Activated CD4-positive, alpha-beta T cell treated with anti-CD3 and anti-CD28 coated beads, Interleukin-2, amount 50 U/mL, for 1 hour (primary cell): Measurements from ENCODE around the gene ITM2C.

Source experiments
- DNase-seq: peaks from one replicate; pipeline ENCODE4 v3.0.0-alpha.2; 2020

Gene ITM2C

DNA sequence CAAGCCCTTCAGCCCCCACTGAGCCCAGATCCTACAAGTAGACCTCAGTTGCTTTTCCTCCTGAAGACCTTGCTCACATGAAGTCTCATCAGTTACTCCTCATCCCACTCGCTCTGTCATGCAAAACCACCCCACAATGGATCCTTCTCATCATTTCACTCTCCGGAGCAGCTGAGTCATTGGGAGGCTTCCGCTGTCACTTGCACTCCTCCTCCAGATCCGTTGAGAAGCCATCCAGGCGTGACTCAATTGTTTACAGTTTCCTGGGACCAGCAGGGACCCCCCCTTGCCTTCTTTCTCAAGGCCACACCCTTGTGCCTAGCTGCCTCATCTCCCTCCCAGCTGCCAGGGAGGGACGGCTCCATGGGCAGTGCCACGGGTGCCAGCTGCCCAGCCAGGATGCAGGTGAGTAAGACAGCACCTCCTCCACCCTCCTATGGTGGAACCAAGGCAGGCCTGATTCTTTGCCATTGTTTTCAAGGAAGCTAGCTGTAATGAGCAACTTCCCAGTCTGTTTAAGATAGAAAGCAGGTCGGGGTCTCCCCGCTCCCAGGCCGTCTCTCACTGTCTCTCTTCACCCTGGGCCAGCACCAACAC lies 44.0 kb downstream of the ITM2C start:
- no peak for DNase-seq

DNA sequence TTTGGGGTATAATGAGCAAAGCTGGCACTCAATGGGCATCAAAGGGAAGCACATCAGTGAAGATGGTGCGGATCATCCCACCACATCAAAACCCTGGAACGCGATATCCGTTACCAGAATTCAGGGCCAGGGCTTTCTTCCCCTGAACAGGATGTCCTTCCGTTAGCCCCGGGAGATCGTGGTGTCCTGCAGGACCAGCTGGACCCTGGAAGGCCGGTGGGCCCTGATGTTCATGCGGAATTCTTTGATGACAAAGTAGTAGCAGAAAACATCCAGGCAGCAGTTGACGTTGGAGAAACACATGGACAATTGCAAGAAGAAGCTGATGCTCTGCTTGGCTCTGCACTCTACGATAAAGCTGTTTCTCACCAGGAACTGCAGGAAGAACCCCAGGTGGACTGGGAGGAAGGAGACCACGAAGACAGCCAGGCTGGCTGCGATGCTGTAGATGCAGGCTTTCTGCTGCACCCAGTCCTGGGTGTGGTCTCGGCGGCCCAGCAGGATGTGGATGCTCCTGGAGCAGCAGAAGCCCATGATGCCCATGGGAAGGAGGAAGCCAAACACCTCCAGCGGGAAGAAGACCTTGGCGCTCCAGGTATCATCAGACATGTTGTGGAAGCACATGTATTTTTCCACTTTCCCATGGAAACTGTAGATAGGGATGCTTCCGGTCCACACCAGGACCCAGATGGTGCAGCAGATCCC lies 45.3 kb downstream of the ITM2C start:
- no peak for DNase-seq

DNA sequence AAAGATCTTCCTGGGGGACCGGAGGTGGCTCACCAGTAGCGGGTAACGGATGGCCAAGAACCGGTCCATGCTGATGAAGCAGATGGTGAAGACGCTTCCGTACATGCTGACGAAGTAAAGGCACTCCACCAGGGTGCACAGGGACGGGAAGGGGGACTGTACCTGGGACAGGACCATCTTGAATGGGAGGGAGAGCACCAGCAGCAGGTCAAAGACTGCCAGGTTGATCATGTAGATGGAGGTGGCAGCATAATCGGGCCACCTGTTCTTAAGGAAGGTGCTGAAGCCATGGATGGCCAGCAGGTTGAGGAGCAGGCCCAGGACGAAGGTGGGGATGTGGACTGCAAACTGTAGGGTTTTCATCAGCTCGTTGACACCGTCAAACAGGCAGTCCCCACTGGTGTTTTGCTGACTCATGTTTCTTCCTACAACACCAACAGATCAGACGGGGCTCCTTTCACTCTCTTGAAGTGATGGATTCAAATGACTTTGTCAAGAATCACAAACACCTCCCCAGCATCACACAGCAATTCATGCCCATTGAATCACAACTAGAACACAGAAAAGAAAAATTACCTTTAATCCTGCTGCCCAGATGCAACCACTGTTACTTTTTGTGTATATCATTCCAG lies 45.9 kb downstream of the ITM2C start:
- DNase-seq, result no peak

DNA sequence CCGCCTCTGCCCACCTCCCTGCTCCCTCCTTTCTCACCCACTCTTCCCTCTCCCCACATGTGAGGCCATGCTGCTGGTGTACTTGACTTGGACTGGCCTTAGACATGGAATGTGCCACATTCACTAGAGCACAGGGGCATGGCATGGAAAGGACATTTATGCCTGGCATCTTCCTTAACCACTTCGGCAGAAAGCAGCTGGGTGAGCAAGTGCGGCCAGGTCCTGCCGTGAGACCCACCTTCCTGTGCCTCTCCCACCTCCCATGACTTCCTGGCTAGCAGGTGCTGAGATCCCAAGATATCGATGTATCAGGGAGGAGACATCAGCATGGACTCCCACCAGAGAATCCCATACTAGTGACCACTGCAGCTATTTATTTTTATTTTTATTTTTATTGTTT lies 47.3 kb downstream of the ITM2C start:
- no peak for DNase-seq

DNA sequence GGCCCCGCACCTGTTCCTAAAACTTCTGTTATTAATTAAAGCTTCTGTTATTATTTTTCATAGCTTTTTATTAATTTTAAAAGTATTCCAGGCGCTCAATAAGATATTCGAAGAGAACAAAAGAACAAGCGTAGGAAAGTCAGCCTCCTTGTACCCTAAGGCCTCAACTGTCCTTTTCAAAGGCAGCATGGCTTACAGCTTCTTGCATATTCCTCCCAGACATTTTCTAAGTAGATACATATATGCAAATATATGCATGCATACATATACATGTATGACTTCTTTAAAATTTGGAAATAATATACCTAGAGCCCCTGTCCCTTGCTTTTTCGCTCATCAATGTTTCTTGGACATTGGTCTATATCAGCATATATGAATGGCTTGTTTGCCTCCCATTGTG lies 48.0 kb downstream of the ITM2C start:
- DNase-seq, result no peak

DNA sequence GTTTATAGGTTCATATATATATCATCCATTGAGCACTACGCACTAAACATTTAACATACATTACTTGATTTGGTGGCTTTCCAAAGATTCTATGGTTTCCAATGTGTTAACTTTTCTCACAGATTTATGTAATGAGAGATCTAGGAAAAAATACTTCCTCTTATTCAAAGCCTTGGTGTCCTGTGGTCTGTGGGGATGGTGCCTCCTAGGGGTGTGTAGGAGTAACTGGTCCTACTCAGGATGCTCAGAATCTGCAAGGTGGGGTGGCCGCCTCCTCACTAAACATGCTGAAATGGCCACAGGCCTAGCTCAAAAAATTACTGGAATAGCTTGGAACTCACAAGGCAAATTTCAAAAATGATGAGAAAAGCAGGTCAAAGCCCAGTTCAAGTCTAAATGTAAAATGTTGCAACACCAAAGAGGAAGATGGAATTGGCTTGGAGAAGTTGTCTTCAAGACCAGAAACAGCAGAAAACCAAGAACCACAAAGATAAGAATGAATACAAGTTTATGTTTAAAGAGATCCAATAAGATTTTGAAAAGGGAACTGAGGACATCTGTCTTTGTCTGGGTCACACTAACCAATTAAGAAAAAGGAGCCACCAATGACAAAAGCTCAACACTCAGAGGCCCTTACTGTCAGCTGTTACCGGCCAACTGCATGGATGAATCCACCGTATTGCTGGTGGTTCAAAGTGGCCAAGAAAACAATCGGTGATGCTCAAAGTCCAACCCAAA lies 48.8 kb downstream of the ITM2C start:
- no peak for DNase-seq

DNA sequence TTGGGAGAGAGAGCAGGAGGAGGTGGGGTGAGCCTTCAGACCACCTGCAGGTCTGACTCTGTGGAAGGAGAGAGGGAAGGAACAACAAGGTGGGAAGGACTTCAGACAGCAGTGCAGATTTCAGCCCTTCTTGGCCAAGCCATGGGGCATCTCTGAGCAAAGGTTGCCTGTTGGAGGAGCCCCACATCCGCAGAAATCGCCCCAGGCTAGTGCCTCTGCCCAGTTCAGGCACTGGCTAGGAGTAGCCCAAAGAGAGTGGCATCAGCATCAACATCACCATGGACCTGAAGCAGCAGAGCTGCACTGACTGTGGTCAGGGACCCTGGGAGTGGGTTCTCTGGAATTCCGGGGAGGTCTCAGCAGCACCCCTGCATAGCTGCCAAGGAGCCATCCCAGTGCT lies 50.1 kb downstream of the ITM2C start:
- DNase-seq, result no peak

DNA sequence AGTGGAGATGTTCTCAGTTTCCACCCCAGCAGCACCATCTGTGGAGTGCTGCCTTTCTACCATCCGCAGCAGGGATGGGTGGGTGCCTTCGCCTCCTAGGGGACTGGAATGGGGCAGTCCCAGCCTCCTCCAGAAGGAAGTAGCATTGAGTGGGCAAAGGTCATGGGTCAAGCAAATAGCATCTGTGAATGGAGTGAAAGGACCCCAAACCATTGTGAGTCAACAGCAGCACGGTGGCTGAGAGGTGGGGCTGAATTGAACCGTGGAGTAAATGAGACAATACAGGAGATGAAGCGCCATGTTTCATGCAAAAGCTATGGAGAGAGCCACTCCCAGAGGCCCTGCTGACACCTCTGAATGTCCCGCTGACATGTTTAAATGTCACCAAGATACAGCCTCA lies 50.6 kb downstream of the ITM2C start:
- no peak for DNase-seq

DNA sequence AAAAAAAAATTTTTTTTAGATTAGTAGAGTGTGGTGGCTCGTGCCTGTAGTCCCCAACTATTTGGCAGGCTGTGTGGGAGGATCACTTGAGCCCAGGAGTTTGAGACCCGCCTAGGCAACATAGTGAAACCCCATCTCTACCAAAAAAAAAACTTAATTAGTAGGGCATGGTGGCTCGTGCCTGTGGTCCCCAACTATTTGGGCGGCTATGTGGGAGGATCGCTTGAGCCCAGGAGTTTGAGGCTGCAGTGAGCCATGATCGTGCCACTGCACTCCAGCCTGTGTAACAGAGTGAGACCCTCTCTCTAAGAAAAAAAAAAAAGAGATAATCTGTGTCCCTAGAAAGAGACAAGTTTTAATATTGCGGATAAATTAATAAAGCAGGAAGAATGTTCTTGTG lies 51.5 kb downstream of the ITM2C start:
- no peak for DNase-seq

DNA sequence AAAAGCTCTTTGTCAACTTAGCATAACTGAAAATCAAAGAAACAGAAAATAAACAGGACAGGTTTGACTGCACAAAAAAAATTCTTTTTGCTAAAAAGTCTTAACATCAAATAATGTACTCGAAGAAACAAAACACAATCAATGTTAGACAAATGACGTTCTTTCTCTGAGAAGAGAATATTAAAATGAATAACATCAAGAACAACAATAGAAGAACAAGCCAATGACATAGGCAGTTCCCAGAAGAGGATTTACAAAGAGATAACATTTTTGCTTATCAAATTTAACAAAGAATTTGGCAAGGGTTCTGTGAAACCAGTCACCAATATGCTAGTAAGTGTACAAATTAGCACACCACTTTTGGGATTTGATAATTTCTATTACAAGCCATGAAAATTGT lies 54.5 kb downstream of the ITM2C start:
- DNase-seq, result no peak

DNA sequence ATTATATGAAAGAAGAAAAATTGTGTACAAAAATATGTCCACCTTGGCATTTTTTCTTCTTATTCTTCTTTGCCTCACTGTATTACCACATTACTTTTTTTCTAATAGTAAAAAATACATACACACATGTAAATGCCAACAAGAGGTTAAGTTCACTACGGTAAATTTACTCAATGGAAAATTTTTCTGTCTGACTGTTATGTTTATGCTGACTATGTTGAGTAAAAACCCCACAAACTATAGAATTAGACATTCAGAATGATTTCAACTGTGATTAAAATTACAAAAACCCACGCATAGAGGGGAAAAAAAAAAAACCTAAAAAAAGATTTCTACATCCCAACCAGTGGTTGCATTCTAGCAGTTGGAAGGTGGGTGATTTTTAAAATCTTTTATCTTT lies 54.9 kb downstream of the ITM2C start:
- no peak for DNase-seq

DNA sequence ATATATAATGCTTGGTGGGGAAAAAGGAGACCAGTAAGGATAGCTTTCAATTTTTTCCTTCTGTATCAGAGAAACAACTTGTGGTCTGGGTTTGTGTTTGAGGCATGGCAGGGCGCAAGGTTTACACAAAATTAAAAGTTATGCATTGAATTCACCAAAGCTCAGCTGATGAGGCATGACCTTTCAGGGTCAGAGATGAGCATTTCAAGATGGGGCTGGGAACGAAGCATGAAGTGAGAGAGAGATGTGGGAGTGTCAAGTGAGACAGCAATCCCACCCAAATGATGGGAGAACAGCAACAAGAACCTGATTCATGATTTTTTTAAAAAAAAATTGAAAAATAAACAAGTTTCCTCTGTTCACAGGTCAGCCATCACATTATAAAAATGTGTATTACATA lies 55.4 kb downstream of the ITM2C start:
- DNase-seq, result no peak

DNA sequence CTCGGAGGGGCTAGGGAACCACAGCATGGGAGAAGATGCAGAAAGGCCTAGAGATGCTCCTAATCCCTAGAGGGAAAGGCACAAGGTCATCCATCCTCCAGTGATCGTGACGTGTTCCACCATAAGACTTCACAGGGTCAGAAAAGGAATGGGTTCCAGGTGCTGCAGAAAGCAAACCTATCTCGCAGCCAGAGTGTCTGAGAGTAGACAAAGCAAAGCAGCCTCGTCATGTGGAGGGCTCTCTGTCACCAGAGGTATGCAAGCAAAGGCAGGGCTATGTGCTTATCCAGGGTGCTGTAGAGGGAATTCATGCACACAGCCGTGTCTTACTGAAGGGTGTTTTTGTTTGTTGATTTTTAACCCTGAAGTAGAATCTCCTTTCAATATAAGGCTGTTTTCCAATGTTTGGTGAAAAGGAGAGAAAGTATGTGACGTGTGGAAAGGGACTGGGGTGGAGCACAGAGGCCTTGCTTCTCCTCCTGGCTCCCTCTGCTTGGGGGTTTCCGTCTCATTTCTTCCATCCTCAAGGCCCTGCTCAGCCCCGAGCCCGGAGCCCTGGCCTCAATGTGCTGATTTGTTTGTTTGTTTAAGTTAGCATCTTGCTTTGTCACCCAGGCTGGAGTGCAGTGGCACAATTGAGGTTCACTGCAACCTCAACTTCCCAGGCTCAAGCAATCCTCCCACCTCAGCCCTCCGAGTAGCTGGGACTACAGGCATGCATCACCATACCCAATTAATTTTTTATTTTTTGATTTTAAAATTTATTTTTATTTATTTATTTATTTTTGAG lies 57.3 kb downstream of the ITM2C start:
- DNase-seq, result no peak

DNA sequence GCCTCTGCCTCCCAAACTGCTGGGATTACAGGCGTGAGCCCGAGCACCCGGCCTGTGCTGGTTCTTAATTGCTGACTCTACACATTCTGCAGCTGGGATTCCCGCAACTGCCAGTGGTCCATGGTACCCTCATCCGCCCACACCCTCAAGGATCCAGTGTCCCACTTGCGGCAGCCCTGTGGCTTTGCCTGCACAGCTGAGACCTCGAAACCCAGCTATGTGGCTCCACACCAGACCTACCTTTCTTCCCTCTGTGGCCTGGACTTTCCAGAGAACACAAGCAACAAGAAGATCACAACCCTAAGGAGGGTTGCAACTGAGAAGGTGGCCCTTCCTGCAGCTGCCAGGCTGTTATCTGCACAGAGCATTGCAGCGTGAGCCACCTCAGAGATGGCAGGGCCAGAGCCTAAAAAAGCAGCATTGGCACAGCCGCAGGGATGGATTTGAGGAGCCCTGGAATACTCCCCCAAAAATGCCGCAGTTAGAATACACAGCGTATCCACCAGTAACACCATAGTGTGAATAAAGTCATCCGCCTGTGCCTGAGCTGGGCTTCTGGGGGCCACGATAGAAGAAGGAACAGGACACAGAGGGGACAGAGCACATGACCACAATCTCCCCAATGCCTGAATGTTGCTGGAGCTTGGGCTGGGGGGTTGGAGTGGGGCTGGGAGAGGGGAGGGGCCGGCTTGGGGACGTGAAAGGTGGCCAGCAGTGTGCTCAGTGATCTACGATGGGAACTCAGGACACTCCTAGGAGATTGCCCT lies 58.4 kb downstream of the ITM2C start:
- no peak for DNase-seq

DNA sequence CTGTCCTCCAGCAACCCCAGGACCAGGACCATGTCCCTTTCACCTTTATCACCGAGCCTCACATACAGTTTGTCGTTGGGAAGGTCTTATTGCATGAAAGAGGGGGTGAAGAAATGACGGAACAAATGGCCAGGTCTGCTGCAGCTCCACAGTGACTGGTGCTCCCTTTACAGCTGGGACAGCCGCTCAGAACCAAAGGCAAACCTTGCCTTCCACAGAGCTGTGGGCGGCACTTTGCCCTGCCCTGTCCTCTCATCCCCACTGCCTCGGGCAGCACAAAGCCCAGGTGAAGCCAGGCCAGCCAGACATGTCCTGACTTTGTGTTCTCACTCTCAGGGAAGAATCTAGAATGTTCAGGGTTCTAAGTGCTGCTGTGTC lies 59.3 kb downstream of the ITM2C start:
- DNase-seq, result no peak

DNA sequence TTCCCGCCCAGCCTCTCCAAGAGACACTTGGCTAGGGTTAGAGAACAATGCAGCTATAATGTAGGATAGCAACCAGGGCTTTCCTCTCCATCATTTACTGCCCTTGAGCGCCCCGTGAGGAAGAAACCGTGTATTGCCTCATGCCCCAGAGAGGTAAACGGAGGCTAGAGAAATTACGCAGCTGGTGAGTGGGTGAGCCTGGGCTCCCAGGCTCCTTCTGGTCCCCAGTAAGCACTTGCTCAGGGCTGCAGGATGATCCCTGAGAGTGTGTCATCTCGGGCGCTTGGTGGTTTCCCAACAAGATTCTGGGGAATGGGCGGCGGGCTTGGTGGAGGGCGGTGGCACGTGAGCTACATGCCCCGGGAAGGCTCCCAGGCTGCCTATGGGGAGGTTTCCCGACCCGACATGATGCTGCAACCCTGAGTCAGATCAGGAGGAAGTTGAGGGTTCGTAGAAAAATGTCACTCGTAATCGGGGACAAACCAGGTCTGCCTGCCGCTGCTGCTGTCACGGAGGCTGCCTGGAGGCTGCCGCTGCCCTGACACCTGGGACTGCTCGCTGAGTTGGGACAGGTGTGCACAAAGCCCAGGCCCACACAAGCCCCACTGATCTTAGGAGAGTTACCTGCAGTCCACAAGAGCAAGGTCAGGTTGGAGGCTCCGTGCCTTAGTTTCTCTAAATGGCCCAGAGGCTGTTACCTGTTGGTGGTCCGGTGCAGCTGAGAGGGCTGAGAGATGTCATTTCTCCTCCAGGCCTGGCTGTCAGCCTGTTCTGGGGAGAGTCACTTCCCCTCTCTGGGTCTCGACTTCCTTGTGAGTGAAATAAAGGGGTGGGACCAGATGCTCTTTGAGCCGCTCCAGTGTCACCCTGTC lies 60.0 kb downstream of the ITM2C start, which contains the start of gene GPR55:
Gene GPR55 (minus strand): TSS at position 773 of the 872 bp plus-strand sequence. CDS start 14,280 bp downstream, outside the sequence.
- DNase-seq, result peak; percentile 51

DNA sequence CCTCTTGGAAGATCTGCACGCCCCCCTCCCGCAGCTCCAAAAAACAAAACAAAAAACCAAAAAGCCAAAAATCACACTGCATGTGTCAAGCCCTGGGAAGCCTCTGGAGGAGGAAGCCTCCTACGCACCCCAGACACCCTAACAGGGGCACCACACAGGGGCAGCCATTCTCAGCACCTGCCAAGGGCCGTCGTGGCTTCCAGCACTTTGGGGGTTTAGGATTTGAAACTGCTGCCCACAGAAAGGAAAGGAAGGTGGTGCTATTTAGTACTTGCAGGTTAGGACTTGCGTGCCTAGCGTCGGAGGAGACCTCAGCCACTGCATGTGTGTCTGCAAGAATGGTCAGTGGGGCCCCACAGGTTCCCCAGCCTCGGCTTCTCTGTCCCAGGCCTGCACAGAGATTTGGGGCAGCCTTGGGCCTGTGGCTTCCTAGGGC lies 60.7 kb downstream of the ITM2C start:
- no peak for DNase-seq

DNA sequence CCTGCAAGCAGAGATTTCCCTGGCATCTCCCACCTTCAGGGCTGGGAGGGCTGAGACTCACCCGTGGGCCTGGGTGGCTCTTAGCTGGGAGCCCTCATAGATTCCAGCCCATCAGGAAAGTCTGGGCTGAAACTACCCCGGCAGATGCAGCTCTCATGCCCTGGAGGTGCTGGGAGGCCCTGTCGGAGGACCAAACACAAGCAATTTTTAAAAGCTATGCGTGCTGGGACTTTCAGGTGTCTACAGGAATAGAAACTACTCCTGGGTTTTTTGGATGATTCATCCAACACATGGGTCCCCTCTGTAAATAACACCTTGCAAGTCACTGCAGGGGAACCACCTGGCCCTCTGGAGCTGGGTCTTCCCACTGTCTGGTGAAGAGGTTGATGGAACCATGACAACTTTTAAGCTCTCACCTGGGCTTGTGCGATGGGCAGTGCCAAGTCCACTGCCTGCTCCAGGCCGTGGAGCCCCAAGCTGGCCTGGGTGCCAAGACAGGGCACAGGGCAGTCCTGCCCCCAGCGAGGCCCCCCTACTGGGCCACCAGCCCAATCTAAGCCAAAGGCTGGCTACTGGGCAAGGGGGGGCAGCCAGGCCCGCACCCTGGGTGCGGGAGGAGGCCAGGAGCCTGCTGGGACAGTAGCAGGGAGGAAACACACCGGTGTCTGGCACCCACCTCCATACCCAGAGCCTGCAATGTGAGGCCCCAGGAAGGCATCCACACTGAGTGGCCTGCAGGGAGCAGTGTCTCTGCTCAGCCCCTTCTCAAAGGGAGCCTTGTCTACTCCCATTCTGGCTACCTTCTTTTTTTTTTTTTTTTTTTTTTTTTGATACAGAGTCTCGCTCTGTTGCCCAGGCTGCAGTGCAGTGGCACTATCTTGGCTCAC lies 61.4 kb downstream of the ITM2C start:
- no peak for DNase-seq

DNA sequence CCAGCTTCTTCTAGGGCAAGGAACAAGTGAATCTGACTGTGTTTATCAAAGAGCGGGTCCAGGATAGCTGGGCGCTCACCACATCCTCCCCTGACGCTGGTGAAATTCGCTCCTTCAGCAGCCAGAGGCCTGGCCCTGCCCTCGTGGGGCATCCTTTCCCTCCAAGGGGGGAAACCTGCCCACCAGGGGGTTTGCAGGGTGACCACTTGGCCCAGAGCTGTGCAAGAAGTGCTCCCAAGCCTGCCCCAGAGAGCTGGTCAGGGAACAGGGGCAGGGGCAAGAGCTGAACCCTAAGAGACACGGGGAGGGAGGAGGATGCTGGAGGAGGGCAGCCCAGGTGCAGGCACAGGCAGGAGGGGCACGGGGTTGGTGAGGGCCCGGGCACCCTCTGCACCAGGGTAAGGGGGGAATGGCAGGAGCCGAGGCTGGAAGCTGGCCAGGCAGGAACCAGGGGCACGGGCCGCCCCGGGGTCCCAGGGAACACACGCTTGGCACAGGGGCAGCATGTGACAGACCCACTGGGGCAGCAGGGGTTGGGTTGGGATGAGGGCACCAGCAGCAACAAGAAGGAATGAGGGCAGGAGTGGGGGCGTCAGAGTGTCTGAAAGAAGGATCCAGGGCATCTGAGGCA lies 63.1 kb downstream of the ITM2C start:
- DNase-seq, result no peak
